HG02798 (cell line): ENCODE data around the gene EIF4G3.
"Not testable (repeated sequence)": the region's sequence is repeated elsewhere in the genome, so short reads cannot be mapped to it uniquely, and the experiment has no call there.

ENCODE experiments used
- ATAC-seq: cut with Tn5 transposase; IDR thresholded peaks from one replicate; pipeline ENCODE4 v1.9.1; 2021; ENCODE audit warnings: mild to moderate bottlenecking; ENCODE audit not compliant: unreplicated experiment, poor library complexity

EIF4G3 gene

GRCh38 chr1:21117159-21117558, 59.5 kb downstream of the EIF4G3 start:
- no peak for ATAC-seq

GRCh38 chr1:21115098-21115760, 61.5 kb downstream of the EIF4G3 start:
- ATAC-seq, result no peak

- no peak for ATAC-seq
Measured at GRCh38 chr1:21114431-21114830, 62.3 kb downstream of the EIF4G3 start.

- no peak for ATAC-seq
Measured at GRCh38 chr1:21110163-21110562, 66.5 kb downstream of the EIF4G3 start.

GRCh38 chr1:21106709-21107108, 70.0 kb downstream of the EIF4G3 start:
- ATAC-seq, result no peak

- ATAC-seq, result no peak
Measured at GRCh38 chr1:21106238-21106637, 70.5 kb downstream of the EIF4G3 start.

GRCh38 chr1:21105807-21106206, 70.9 kb downstream of the EIF4G3 start:
- ATAC-seq, result no peak

GRCh38 chr1:21104683-21105082, 72.0 kb downstream of the EIF4G3 start:
- ATAC-seq, result no peak

GRCh38 chr1:21100481-21100921, 76.2 kb downstream of the EIF4G3 start:
- no peak for ATAC-seq

GRCh38 chr1:21099869-21100131, 76.9 kb downstream of the EIF4G3 start:
- ATAC-seq, result no peak

GRCh38 chr1:21099034-21099868, 77.4 kb downstream of the EIF4G3 start:
- ATAC-seq, result no peak

GRCh38 chr1:21098186-21098915, 78.3 kb downstream of the EIF4G3 start:
- ATAC-seq, result no peak

- ATAC-seq, result no peak
Measured at GRCh38 chr1:21097729-21098128, 79.0 kb downstream of the EIF4G3 start.

GRCh38 chr1:21095976-21096375, 80.7 kb downstream of the EIF4G3 start:
- no peak for ATAC-seq

GRCh38 chr1:21094282-21094681, 82.4 kb downstream of the EIF4G3 start:
- ATAC-seq, result not testable (repeated sequence)

- not testable (repeated sequence) for ATAC-seq
Measured at GRCh38 chr1:21093271-21093958, 83.3 kb downstream of the EIF4G3 start.

GRCh38 chr1:21092545-21092944, 84.2 kb downstream of the EIF4G3 start:
- ATAC-seq, result not testable (repeated sequence)

- ATAC-seq, result not testable (repeated sequence)
Measured at GRCh38 chr1:21091053-21091690, 85.5 kb downstream of the EIF4G3 start.

GRCh38 chr1:21090463-21090862, 86.2 kb downstream of the EIF4G3 start:
- ATAC-seq, result no peak

- ATAC-seq, result no peak
Measured at GRCh38 chr1:21089731-21090130, 87.0 kb downstream of the EIF4G3 start.
